Keratinocyte (primary cell): ENCODE results near the gene PPM1H. TPM values are rescaled to one million over a fixed set of nuclear protein-coding genes. Genes with fewer than 3 reads are reported as not detected.

ENCODE experiments used
- DNase-seq: peaks from one replicate; pipeline ENCODE4 v3.0.0-alpha.2; 2011; ENCODE audit warnings: low read depth, missing footprints, low spot score
- FAIRE-seq: peaks from 2 replicates; lab custom pipeline; 2011; peaks lifted over from hg19 to GRCh38; lab: Jason Lieb, UNC
- H2AFZ ChIP-seq: 2 replicates; pipeline ENCODE4 v1.6.0; 2012; ENCODE audit warnings: low read length, control low read depth, inconsistent platforms; ENCODE audit not compliant: control insufficient read depth
- H3K27ac ChIP-seq: 2 replicates; pipeline ENCODE4 v1.5.1; 2011; ENCODE audit warnings: low read length; ENCODE audit not compliant: control insufficient read depth, insufficient read depth
- H3K27me3 ChIP-seq: 3 replicates; pipeline ENCODE4 v1.6.0; 2011; ENCODE audit warnings: low read length; ENCODE audit not compliant: control insufficient read depth, insufficient read depth; ENCODE audit errors: extremely low read depth
- H3K36me3 ChIP-seq, 2 experiments: 2 replicates in 1 of 2; 3 replicates in 1 of 2; pipeline ENCODE4 v1.5.1; 2011; ENCODE audit warnings: low read length in 2 of 2, mild to moderate bottlenecking in 1 of 2; ENCODE audit not compliant: control insufficient read depth in 2 of 2, insufficient read depth in 2 of 2; ENCODE audit errors: extremely low read depth in 1 of 2
- H3K4me1 ChIP-seq: 3 replicates; pipeline ENCODE4 v1.5.1; 2011; ENCODE audit warnings: low read length; ENCODE audit not compliant: control insufficient read depth, insufficient read depth; ENCODE audit errors: extremely low read depth
- H3K4me2 ChIP-seq: 3 replicates; pipeline ENCODE4 v1.6.0; 2011; ENCODE audit warnings: low read depth, low read length; ENCODE audit not compliant: control insufficient read depth, insufficient read depth; ENCODE audit errors: extremely low read depth
- H3K4me3 ChIP-seq, 3 experiments: fragments of 200-600 bp in 1 of 3; sonication (generic) in 1 of 3; 2 replicates in 2 of 3; 3 replicates in 1 of 3; pipeline ENCODE4 v1.5.1; 2011 to 2016; ENCODE audit warnings: low read length in 3 of 3, mild to moderate bottlenecking in 3 of 3, control low read depth in 2 of 3, inconsistent platforms in 1 of 3, low read depth in 1 of 3, mixed read lengths in 1 of 3, mixed run types in 1 of 3, moderate library complexity in 1 of 3; ENCODE audit not compliant: control insufficient read depth in 2 of 3, insufficient read depth in 2 of 3; ENCODE audit errors: extremely low read depth in 1 of 3
- H3K79me2 ChIP-seq: 2 replicates; pipeline ENCODE4 v1.6.0; 2012; ENCODE audit warnings: low read length; ENCODE audit not compliant: control insufficient read depth, insufficient read depth
- H3K9ac ChIP-seq: 3 replicates; pipeline ENCODE4 v1.6.0; 2011; ENCODE audit warnings: low read length; ENCODE audit not compliant: control insufficient read depth, insufficient read depth; ENCODE audit errors: extremely low read depth
- H3K9me1 ChIP-seq: 3 replicates; pipeline ENCODE4 v1.6.0; 2011; ENCODE audit warnings: low read length; ENCODE audit not compliant: control insufficient read depth, insufficient read depth; ENCODE audit errors: extremely low read depth
- H3K9me3 ChIP-seq: 2 replicates; pipeline ENCODE4 v1.5.1; 2012; ENCODE audit warnings: low read depth, low read length; ENCODE audit not compliant: control insufficient read depth
- H4K20me1 ChIP-seq: 3 replicates; pipeline ENCODE4 v1.6.0; 2011; ENCODE audit warnings: low read length; ENCODE audit not compliant: control insufficient read depth, insufficient read depth; ENCODE audit errors: extremely low read depth
- EZH2 ChIP-seq: IDR thresholded peaks from one replicate; pipeline ENCODE4 v1.6.1; 2012; ENCODE audit warnings: inconsistent platforms, mild to moderate bottlenecking, low read length, moderate library complexity
- dilution Hi-C: fragments of 300-500 bp; cut with MboI; formaldehyde crosslinking; loops from one replicate; pipeline ENCODE4 v1.7.0; 2020; ENCODE audit warnings: low sequenced_read_pairs; ENCODE audit not compliant: extremely low pct_ligation_motif_present
- polyA plus RNA-seq, 5 experiments: library from polyadenylated mRNA; depleted of rRNA in 3 of 5; stranded (reverse) in 3 of 5; stranded (forward) in 1 of 5; unstranded in 1 of 5; fragments of >200 nt; gene quantifications; 1 replicate in 1 of 5; 2 replicates in 3 of 5; 3 replicates in 1 of 5; pipeline versions ENCODE4 v1.2.1 to v1.2.3, GENCODE V29; 2011 to 2012; ENCODE audit warnings: missing spikeins in 2 of 5, low read depth in 1 of 5, low replicate concordance in 1 of 5
- TF ChIP-seq, protein P1 (sequence below), 3 experiments: IDR thresholded peaks in 1 of 3; conservative IDR thresholded peaks in 1 of 3; optimal IDR thresholded peaks in 1 of 3; 2 replicates in 2 of 3; 3 replicates in 1 of 3; pipeline versions ENCODE3 to v1.5.1; 2011; ENCODE audit warnings: low read length in 3 of 3, mild to moderate bottlenecking in 3 of 3, moderate library complexity in 2 of 3, control low read depth in 1 of 3, inconsistent platforms in 1 of 3; ENCODE audit not compliant: insufficient read depth in 2 of 3; ENCODE audit errors: extremely low read depth in 1 of 3

Gene PPM1H
- polyA plus RNA-seq, 1 donor (not counting 4 experiments of a cell fraction or from before 2014, with no cell fraction given), result 0.09 TPM

DNA sequence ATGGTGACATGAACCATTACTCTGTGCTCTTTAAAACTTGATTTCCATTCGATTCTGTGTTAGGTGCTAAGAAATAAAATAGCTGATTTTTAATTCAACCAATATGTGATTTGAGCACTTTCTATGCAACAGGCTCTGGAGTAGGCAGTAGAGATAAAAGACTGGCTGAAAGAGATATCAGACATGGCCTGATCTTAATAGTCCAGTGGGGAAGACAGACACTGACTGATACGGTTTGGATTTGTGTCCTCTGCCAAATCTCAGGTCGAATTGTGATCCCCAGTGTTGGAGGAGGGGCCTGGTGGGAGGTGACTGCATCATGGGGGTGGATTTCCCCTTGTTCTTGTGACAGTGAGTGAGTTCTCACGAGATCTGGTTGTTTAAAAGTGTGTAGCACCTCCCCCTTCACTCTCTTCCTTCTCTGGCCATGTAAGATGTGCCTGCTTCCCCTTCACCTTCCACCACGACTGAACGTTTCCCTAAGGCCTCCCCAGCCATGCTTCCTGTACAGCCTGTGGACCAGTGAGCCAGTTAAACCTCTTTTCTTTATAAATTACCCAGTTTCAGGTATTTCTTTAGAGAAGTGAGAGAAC is 128.6 kb downstream of the PPM1H start:
- Histone ChIP-seq H3K4me1 (no peaks in the 10 kb centered on the region), H3K9ac (no peak overlapping the region), H4K20me1 (no peaks in the 10 kb centered on the region), H3K27me3 (peaks cover under 1% of the 10 kb centered on the region), H3K36me3 (no peaks in the 10 kb centered on the region), H3K9me3 (no peaks in the 10 kb centered on the region), H3K4me3 (no peak overlapping the region), H2AFZ (no peak overlapping the region), H3K27ac (no peak overlapping the region), H3K4me2 (no peak overlapping the region), H3K79me2 (no peaks in the 10 kb centered on the region), H3K9me1 (no peaks in the 10 kb centered on the region)
- dilution Hi-C loops, result no loop called here
- TF ChIP-seq, protein P1, sequence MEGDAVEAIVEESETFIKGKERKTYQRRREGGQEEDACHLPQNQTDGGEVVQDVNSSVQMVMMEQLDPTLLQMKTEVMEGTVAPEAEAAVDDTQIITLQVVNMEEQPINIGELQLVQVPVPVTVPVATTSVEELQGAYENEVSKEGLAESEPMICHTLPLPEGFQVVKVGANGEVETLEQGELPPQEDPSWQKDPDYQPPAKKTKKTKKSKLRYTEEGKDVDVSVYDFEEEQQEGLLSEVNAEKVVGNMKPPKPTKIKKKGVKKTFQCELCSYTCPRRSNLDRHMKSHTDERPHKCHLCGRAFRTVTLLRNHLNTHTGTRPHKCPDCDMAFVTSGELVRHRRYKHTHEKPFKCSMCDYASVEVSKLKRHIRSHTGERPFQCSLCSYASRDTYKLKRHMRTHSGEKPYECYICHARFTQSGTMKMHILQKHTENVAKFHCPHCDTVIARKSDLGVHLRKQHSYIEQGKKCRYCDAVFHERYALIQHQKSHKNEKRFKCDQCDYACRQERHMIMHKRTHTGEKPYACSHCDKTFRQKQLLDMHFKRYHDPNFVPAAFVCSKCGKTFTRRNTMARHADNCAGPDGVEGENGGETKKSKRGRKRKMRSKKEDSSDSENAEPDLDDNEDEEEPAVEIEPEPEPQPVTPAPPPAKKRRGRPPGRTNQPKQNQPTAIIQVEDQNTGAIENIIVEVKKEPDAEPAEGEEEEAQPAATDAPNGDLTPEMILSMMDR (optimal IDR thresholded peaks at IDR 0.05 in 1 of 3, IDR thresholded peaks at IDR 0.05 in 1 of 3, conservative IDR thresholded peaks at IDR 0.05 in 1 of 3; ENCODE audit: extremely low read depth in 1 of 3, insufficient read depth in 2 of 3, low read length in 3 of 3), result no peak
- TF ChIP-seq EZH2, result no peak
- FAIRE-seq (no peak), DNase-seq (no peak)

DNA sequence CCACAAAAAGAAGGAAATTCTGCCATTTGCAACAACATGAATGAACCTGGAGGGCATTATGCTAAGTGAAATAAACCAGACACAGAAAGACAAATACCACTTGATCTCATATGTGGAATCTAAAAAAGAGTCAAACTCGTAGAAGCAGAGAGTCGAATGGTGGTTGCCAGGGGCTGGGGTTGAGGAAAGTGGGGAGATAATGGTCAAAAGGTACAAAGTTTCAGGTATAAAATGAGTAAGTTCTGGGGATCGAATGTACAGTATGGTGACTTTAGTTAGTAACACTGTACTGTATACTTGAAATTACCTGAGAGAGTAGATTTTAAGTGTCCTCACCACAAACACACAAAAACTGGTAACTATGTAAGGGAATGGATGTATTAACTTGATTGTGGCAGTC is 129.4 kb downstream of the PPM1H start:
- Histone ChIP-seq H3K27ac (no peak overlapping the region), H3K4me2 (no peak overlapping the region), H2AFZ (no peak overlapping the region), H3K9me3 (no peaks in the 10 kb centered on the region), H3K27me3 (no peaks in the 10 kb centered on the region), H3K9ac (no peak overlapping the region), H3K4me3 (no peak overlapping the region), H3K9me1 (no peaks in the 10 kb centered on the region), H3K36me3 (no peaks in the 10 kb centered on the region), H3K79me2 (no peaks in the 10 kb centered on the region), H3K4me1 (no peaks in the 10 kb centered on the region), H4K20me1 (no peaks in the 10 kb centered on the region)
- TF ChIP-seq EZH2, result no peak
- TF ChIP-seq, protein P1 (optimal IDR thresholded peaks at IDR 0.05 in 1 of 3, IDR thresholded peaks at IDR 0.05 in 1 of 3, conservative IDR thresholded peaks at IDR 0.05 in 1 of 3; ENCODE audit: extremely low read depth in 1 of 3, insufficient read depth in 2 of 3, low read length in 3 of 3), result no peak
- no peak for FAIRE-seq
- no peak for DNase-seq
- dilution Hi-C loops, result no loop called here
